Activated CD4-positive, alpha-beta T cell treated with anti-CD3 and anti-CD28 coated beads, Interleukin-2, Interleukin-6, amounts not matched to agents 100 ng/mL and 50 ng/mL, durations not matched to agents 16 hours and 8 hours (primary cell): Measurements from ENCODE around the gene TRAF3.
A peak's percentile ranks its signal among the peaks of the same experiment; 100 is the strongest.
"Not testable (repeated sequence)": the region's sequence is repeated elsewhere in the genome, so short reads cannot be mapped to it uniquely, and the experiment has no call there.

ENCODE experiments used
- DNase-seq: peaks from one replicate; pipeline ENCODE4 v3.0.0-alpha.2; 2020

Gene TRAF3

DNA sequence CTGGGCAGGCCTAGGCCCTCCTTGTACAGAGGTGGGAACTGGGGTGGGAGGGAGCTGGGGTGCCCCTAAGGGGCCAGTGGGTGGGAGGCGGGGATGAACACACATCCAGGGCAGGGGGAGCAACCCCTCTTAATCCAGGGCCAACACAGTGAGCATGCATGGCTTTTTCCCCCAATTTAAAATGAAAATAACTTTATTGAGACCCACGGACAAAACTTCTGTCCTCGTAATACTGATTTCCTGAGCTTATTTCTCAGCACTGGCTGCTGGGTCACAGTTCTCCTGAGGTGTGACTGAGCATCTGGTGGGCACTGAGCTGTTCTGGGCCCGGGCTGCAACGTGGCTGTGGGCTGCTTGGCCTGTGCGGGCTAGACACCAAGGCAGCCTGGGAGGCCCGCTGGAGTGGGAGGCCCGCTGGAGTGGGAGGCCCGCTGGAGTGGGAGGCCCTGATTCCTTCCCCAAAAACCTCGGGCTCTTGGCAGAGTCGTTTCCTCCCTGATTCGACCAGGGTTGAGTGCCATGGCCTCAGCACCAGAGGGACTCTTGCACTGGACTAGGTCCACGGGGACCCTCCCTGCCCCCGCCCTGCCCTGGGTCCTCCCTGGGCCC is 24.9 kb upstream of the TRAF3 start:
- DNase-seq = no peak

DNA sequence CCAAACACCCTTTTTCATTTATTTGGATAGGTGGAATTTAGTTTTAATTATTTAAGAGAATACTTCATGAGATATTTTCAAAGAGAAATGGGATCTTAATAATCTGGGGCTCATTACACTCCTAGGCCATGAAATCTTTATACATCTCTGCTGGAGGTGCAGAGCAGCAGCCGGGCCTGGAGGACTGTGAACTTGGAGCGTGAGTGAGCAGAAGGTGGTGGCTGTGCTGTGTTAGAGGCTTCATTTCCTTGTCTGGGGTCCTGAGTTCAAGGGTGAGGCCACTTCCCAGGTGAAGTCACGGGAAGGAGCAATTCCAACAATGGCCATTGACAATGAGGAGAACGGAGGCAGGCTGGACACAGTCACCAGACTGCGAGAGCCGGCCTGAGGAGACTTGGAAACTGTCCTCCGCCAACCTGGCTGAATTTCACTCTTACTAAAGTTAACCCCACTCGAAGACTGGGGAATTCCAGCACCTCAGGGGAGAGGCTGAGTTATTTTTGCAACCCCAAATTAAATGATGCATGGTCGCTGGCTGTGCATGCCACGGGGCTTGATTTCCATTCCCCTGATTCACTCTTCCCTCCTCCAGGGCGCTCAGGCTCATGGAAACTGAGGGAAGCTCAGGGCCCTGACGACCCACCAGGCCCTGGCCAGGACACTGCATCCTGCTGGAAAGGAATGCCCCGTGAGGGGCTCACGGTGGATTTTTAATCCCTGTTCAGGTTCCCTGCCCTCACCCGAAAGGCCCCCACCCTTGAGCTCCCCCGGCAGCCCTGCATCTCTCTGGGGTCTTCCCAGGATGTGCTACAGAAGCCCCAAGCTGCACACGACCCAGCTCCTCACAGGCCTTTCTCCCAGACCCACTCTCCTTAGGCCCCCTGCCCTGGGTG is 22.6 kb upstream of the TRAF3 start:
- DNase-seq = no peak

DNA sequence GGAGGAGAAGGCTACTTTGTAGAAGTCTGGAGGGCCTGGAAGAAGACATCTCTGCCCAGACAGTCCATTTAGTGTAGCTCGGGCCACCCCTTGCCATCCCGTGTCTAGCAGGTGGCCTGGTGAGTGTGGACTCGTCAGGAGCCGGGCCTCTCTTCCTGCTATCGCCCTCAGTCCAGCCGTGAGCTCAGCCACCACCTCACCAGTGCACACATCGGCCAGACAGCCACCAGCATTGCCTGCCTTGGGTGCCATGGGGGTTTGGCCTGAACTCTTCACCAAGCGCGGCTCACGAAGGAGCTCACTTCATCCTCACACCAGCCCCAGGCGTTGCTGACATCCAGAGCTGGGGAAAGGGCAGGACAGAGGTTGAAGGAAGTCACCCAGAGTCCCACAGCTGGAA is 19.6 kb upstream of the TRAF3 start:
- DNase-seq = no peak

DNA sequence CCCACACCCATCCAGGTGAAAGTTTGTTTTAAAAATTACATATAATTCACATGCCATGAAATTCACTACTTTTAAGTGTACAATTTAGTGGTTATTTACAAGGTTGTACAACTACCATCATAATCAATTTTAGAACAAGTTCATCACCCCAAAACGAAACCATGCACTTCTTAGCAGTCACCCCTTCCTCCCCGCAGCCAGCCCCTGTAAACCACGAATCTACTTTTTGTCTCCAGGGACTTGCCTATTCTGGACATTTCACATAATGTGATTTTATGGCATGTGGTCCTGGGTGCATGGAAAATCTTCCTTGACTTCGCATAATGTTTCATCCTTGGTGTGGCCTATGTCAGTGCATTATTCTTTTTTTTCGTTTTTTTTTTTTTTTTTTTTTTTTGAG is 19.2 kb upstream of the TRAF3 start:
- DNase-seq = no peak

DNA sequence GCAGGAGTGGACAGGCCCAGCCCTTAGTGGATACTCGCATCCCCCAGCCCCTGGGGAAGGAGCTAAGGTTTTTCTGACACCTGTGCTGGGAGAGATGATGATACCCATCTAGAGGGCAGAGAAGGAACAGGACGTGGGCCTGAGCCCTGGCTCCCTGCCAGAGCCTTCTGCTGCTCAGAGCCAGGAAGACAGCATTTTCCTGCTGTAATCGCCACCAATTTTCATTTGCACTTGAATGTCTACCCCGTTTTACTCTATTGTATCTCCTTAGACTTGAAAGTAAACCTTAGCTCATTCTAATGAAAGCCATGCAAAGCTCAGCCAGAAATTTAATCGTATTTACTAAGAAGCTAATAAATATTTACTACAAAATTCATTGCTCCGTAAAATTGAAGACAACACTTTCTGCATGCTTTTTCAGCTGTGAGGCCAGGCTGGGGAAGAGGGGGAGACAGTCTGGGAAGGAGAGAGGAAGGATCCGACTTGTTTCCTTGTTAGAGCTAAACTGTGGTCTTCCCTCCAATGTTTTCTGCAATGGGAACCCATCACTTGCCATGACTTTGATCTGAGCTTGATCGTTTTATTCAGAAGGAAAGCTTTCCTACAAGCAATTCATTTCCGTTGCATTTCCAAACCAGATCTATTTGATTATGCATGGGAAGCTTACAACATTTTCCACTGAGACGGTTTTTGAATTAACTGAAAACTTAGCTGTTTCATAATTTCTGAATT is 17.6 kb upstream of the TRAF3 start:
- DNase-seq = no peak

DNA sequence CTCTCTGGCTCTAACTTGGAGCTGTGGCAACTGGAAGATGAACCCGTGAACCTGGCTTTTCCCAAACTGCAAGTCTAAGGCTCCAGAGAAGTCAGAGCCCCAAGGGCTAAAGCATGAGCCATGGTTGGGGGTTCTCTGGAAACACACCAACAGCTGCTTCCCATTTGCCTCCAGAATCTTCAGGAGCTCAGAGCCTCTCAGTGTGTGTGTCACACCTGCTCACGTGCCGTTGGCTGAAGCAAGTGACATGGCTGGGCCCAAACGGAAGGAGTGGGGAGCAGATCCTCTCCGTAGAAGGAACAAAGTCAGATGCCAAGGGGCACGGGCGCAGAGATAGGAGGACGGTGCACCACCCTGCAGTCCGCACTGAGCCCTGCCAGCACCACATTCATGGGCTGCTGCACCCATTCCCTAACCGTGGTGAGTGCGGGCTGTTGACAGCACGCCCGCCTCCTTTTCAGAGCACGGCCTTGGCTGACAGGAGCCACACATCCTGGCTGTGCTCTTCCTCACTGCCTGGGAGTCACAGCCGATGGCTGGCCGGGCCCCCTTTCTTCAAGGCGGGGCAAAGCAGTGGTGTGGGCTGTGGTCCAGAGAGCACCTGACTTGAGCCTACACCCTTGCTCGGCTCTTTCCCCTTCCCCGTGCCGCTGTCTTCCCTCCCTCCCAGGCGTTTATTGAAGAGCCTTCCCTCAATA is 16.6 kb upstream of the TRAF3 start:
- DNase-seq = no peak

DNA sequence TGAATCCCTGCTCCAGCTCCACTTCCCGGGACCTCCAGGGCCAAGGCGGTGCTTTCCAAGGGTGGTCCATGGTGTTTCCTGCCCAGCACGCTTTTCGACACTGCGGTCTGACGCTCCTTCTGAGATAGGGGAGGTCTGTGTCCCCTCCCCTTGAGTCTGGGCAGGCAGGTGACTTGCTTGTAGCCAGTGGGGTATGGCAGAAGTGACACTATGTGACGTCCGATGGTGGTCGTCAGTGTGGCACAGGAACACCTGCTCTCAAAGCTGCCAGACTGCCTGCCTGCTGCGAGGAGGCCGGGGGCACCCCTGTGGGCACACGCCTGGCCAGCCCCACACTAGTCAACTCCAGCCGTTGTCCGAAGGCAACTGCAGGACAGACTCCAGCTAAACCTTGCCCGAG is 16.0 kb upstream of the TRAF3 start:
- no peak for DNase-seq

DNA sequence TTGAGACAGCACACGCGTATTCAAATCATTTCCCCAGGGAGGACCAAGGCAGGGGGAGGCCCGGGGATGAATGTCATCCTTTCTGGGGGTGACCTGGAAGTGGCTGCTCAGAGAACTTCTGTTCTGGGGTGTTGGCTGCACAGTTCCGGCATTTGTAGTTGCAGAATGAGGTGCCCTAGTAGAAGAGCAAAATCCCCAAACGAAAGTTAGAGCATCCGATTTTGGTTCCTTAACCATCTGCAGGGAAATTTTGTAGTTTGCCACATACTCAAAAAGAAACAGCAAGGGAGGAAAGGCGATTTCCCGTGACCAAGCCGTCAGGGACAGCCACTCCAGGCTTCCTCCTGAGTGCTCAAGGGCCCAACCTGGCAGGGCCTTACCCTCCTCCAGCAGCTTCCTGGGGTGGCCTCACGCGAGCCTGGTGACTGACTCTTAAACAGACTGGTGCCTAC is 13.0 kb upstream of the TRAF3 start:
- no peak for DNase-seq

DNA sequence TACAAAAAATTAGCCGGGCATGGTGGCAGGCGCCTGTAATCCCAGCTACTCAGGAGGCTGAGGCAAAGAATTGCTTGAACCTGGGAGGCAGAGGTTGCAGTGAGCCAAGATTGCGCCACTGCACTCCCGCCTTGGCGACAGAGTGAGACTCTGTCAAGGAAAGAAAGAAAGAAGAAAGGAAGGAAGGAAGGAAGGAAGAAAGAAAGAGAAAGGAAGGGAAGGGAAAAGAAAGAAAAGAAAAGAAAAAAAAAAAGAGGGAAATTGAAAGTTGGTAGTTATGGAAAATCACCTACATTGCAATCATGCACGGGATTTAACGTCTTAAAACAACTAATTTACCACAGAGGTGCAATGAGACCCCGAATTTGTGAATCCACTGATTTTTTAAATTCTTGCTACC is 11.5 kb upstream of the TRAF3 start:
- not testable (repeated sequence) for DNase-seq

DNA sequence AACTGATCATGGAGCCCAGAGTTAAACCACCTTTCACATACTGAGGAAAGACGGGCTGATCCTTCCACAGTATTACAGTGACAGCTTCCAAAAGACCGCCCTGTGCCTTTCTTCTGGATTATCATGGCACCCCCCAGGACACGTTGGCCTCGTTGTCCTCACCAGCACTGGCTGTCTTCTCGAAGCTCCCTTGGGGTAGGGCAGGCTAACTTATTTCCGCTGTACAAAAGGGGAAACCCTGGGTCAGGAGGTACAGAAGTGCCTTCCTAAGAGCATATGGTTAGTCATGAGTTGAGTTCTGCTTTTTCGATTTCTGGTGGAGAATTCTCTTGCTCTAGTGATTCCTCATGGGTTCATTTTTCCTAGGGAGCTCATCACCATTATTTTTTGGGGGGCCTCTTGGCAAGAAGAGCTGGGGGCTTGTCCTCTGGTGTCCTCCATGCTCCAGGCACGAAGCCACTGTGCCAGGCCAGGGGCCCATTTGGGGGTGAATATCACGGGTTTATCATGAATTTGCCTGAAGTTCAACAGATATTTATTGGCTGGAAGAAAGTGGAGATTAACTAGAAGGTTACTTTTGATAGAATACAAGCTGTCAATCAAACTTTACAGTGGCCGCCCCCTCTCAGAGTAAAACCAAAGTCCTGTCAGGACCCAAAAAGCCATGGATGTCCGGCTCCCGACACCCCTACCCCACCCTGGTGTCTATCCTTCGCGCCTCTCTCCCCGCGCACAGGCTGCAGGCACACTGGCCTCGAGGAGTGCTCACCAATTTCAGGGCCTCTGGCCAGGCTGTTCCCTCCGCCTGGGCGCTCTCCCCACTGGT is 8.8 kb upstream of the TRAF3 start:
- no peak for DNase-seq

DNA sequence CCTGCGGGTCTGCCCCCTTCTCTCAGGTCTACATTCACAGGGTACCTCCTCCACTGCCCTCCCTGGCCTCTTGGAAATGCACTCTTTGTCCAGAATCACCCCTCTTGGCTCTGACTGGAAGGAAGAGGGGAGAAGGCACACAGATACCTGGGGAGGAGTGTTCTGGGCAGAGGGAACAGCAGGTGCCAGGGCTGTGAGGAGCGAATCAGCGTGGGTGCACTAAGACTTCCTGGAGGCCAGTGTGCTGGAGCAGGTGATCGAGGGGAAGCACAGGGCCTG is 8.3 kb upstream of the TRAF3 start:
- DNase-seq = no peak

DNA sequence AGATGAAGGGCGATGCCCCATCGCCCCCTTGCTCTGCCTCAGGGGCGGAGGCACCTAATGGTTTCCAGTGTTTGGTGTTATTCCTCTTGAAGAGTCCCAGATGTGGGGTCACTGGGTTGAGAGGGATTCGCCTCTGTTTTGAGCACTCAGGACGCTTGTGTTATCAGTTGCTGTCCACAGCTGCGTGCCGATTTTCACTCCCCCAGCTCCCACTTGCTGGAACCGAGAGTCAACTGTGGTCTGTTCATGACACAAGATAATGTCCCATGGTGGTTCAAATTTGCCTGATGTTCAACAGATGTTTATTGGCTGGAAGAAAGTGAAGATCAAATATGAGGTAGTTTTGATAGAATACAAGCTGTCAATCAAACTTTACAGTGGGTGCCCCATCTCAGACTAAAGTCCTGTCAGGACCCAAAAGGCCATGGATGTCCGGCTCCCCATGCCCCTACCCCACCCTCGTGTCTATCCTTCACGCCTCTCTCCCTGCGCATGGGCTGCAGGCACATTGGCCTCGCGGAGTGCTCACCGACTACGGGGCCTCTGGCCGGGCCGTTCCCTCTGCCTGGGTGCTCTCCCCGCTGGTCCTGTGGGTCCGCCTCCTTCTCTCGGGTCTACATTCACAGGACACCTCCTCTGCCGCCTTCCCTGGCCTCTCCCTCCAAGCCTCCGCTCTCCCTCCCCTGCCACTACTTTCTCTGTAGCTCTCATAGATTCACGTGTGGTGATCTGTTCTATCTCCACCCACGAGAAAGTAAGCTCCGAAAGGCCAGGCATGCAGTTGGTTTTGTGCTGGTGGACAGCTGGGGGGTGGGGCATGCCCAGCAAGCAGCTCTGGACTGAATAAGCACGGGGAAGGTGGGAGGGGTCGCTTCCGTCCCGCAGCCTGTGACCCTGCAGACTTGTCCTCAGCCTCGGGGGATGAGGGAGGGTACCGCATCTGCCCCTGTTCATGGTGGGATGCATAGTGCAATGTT is 6.8 kb upstream of the TRAF3 start:
- no peak for DNase-seq

DNA sequence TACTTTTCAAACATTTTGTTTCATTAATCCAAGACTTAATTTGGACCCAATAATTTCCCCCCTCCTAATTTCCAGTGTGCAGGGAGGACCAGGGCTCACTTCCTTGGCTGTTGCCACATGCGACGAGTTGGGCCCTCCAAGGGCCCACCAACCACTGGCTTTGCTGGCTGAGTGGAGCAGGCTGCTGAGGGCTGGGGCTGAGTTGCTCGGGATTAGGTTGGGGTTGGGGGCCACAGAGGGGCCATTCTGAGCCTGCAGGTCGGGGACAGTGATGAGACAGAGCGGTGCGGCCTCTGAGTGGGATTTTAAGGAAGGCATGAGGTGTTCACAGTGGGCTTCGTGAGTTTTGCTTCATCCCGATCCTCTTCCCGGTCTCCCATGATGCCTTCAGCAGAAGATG is 6.1 kb upstream of the TRAF3 start:
- no peak for DNase-seq

DNA sequence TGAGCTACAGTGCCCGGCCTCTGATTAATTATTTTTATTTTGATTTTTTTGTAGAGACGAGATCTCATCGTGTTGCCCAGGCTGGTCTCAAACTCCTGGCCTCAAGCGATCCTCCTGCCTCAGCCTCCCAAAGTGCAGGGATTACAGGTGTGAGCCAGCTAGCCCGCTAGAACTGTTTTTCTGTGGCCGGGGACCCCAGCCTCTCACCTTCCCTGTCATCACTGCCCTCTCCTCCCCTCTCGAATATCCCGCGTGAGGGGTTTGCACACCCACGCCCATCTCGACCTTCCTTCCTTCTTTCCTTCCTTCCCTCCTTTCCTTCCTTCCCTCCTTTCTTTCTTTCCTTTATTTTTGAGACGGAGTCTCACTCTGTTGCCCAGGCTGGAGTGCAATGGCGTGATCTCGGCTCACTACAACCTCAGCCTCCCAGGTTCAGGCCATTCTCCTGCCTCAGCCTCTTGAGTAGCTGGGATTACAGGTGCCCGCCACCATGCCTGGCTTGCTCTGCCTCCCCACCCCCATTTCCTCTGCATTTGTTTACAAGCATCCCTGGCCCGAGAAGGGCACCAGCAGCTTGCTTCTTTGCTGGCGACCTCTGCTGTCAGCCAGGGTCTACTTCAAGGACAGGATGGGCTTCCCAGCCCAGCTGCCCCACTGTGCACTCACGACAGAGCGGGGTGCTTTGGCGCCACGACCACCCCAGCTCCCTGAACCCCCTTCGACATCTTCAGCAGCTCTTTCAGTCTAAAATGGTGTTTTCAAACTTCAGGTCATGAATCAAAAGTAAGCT is 4.3 kb upstream of the TRAF3 start:
- no peak for DNase-seq

DNA sequence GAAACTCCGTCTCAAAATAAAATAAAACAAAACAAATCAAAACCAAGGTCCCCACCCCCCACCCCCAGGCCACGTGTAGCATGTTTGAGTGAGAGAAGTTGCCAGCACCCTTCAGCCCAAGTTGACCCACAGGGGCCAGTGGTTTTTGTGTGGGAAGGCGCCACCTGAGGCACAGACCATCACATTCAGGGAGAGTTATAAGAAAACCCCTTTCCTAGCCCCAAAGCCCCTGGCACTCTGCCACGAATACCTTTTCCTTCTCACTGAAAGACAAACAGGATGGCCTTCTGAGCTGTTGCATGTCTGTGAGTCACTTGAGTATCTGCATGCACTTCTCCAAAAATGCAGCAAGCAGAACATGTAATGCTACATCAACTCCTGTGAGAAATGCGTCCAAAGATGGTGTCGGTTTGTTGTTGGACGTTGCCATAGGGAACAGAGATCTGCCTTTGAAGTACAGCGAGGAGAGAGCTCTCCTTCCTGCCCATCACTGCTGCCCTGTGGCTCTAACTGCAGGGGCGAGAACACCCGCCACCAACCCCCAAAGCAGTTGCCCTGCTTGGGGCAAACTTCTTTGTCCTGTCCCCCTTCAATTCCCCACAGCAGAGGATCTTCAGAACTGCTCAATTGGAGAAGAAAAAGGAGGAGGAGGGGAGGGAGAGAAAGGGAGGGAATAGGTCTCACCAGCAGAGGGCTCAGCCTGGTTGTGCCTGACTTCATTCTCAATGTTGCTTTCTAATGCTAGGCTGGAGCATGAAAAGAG is 2.7 kb upstream of the TRAF3 start:
- peak; percentile 76 for DNase-seq

DNA sequence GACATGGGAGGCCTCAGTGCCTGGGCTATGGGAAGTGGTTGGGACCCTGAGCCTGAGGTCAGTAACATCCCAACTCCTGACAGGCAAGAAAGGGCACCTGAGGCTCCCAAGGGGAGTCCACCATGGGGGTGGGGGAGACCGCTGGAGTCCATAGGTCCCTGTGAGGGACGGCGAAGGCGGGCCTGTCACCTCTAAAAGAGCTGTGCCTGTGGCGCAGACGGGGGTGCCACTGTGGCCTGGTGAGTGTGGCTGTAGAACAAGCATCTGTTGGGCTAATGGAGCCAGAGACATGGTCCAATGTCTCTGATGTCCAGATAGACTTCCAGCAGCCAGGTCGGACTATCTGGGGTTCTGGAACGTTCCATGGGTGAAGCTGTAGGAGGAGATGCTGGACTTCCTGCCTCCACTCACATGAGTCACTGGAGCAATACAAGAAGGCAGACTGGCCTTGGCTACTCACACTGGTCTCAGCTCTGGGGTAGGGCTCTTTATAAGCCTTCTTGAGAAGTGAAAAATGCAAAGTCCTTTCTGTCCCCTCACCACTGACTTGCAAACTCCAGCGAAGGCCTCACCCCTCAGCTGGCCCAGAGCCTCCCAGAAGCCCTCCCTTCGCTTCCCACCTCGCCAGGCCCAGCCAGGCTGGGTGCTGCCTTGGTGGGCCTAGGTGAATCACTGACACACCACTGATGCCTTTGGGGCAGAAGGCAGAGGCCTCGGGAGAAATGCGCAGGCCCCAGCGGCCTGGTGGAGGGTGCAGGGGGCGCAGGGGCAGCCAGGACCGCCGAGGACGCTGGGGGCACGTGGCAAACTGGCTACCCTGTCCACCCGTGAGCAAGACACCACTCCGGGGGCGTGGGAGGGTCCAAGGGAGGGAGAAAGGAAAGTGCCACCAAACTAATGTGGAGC is 1.1 kb upstream of the TRAF3 start:
- no peak for DNase-seq

DNA sequence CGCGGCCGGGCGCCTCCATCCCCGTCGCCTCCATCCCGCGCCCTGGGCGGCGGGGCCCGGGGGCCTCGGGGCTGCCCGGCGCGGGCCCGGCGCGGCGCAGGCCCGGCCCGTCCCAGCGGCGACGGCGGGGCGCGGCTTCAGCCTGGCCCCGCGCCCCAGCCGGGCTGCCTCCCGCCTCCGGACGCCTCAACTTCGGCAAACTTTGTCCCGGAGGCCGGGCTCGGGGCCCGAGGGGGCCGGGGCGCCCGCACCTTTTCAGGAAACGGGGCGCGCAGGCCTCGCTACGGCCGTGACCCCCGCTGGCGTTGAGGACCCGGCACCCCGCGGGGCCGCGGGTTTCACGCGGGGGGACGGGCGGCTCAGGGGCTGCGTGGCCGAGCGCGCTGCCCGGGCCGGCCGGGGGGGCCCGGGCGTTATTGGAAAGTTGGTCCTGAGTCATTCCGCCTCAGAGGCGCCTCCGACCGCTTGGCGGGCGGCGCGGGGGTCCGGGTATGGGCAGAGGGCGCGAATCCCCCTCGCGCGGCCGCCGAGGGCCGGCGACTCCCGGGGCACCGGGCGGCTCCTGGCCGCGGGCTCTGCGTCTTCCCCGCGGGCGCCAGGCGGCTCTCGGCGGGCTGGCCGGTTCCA is 575 bp downstream of the TRAF3 start:
- DNase-seq = no peak
